Naive thymus-derived CD8-positive, alpha-beta T cell (primary cell): ENCODE data around the gene ZBED2. TPM values are rescaled to one million over a fixed set of nuclear protein-coding genes. Genes with fewer than 3 reads are reported as not detected.
"Not testable (repeated sequence)": the region's sequence is repeated elsewhere in the genome, so short reads cannot be mapped to it uniquely, and the experiment has no call there.

ENCODE experiments used
- ATAC-seq, 2 donors: fragments of 150-1000 bp; cut with Tn5 transposase in 1 of 2; sonication (Bioruptor Pico), chemical (Tn5 transposase) in 1 of 2; 1 replicate in 1 of 2; 2 replicates in 1 of 2; pipeline ENCODE4 v1.10.0; 2021; ENCODE audit warnings: mild to moderate bottlenecking in 2 of 2, moderate library complexity in 2 of 2
- POLR2A ChIA-PET: fragments of 350-600 bp; sonication (Branson Sonifier 250); formaldehyde crosslinking; loops from one replicate; lab custom pipeline; 2021; ENCODE audit warnings: antibody characterized with exemption; lab: Charles Lee
- DNase-seq, 10 donors: peaks; one replicate each; pipeline versions ENCODE4 v3.0.0 to v3.0.0-alpha.2; 2020 to 2022
- H3K27ac Mint-ChIP-seq, 10 donors: one replicate each; pipeline ENCODE4 v1.8.0; 2020 to 2022; ENCODE audit warnings: mild to moderate bottlenecking in 10 of 10, mixed read lengths in 10 of 10, moderate library complexity in 4 of 10, inconsistent platforms in 1 of 10
- H3K27me3 Mint-ChIP-seq, 5 donors: one replicate each; pipeline ENCODE4 v1.8.0; 2021 to 2022; ENCODE audit warnings: mixed read lengths in 5 of 5
- H3K36me3 Mint-ChIP-seq, 3 donors: one replicate each; pipeline ENCODE4 v1.8.0; 2020 to 2022; ENCODE audit warnings: mixed read lengths in 3 of 3, mild to moderate bottlenecking in 2 of 3, inconsistent platforms in 1 of 3
- H3K4me1 Mint-ChIP-seq, 4 donors: one replicate each; pipeline ENCODE4 v1.8.0; 2021 to 2022; ENCODE audit warnings: mixed read lengths in 4 of 4
- H3K4me3 Mint-ChIP-seq, 10 donors: one replicate each; pipeline ENCODE4 v1.8.0; 2020 to 2022; ENCODE audit warnings: mild to moderate bottlenecking in 10 of 10, mixed read lengths in 10 of 10, moderate library complexity in 6 of 10, inconsistent platforms in 1 of 10
- H3K9me3 Mint-ChIP-seq, 9 donors: one replicate each; pipeline ENCODE4 v1.8.0; 2020 to 2022; ENCODE audit warnings: mixed read lengths in 9 of 9, mild to moderate bottlenecking in 3 of 9, inconsistent platforms in 1 of 9, moderate library complexity in 1 of 9
- polyA plus RNA-seq, 3 donors: library from polyadenylated mRNA; unstranded; fragments of 300-500 nt; fragmentation: Illumina TruSeq; gene quantifications; one replicate each; pipeline ENCODE4 v1.2.3, GENCODE V29; 2021
- total RNA-seq, 8 experiments: library from RNA in 2 of 8; stranded (reverse) in 2 of 8; gene quantifications; one replicate each; pipeline ENCODE4 v1.2.3 and lab custom pipeline; 2021 to 2026

The ZBED2 gene, protein sequence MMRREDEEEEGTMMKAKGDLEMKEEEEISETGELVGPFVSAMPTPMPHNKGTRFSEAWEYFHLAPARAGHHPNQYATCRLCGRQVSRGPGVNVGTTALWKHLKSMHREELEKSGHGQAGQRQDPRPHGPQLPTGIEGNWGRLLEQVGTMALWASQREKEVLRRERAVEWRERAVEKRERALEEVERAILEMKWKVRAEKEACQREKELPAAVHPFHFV
- total RNA-seq, result under 1 TPM in 1 of 2 experiments, not detected in 1; 0.16 TPM
- polyA plus RNA-seq, result 1 to 10 TPM in 2 of 3 donors, under 1 TPM in 1; 0.30 to 1.9 (median 1.1) TPM
- 0 to 358 (median 0.93) reads per million in 6 experiments for total RNA-seq (lab: John Stamatoyannopoulos, UW)

GRCh38 chr3:111595232-111595631 lies at the start of gene ZBED2:
Gene ZBED2 (minus strand): TSS chr3:111595346. CDS start chr3:111594201, 1,145 bp downstream.
- Mint-ChIP-seq H3K27ac (peak within 1 kb of the TSS in 8 of 10 donors; percentile 65 to 84 (median 75)), H3K36me3 (peaks cover 6 to 78% (median 21%) of the 10 kb centered on the region in 3 donors), H3K9me3 (no peaks in the 10 kb centered on the region), H3K4me1 (peaks cover 17 to 43% (median 29%) of the 10 kb centered on the region in 4 donors), H3K27me3 (no peaks in the 10 kb centered on the region), H3K4me3 (peak within 1 kb of the TSS in 1 of 10 donors; percentile 18)
- ATAC-seq (no peak), DNase-seq (no peak)
- POLR2A ChIA-PET, result no interaction called here

DNA sequence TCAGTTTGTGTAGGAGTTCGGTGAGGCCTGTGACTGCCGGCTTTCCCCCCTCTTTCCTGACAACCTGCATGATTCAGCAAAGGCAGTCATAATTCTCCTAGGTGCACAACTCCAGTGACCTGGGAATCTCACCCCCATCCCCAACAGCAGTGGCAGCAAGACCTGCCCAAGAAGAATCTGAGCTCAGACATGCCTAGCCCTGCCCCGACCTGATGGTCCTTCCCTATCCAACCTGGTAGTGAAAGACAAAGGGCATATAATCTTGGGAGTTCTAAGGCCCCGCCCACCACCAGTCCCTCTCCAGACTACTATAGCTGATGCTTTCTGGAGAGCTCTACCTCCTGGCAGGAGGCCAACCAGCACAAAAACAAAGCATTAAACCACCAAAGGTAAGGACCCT lies 44.2 kb upstream of the ZBED2 start:
- peaks cover 0 to 10% (median 2%) of the 10 kb centered on the region in 4 donors for H3K4me1 Mint-ChIP-seq
- POLR2A ChIA-PET, result no interaction called here
- no peak for ATAC-seq
- no peak for DNase-seq
- H3K36me3 Mint-ChIP-seq, result peaks cover 42 to 87% (median 78%) of the 10 kb centered on the region in 3 donors
- H3K4me3 Mint-ChIP-seq, result peak overlapping the region in 1 of 10 donors; percentile 24
- H3K27me3 Mint-ChIP-seq, result no peaks in the 10 kb centered on the region
- peak overlapping the region in 3 of 10 donors; percentile 15 to 75 (median 72) for H3K27ac Mint-ChIP-seq
- H3K9me3 Mint-ChIP-seq, result peaks cover 8 to 36% (median 27%) of the 10 kb centered on the region in 9 donors

DNA sequence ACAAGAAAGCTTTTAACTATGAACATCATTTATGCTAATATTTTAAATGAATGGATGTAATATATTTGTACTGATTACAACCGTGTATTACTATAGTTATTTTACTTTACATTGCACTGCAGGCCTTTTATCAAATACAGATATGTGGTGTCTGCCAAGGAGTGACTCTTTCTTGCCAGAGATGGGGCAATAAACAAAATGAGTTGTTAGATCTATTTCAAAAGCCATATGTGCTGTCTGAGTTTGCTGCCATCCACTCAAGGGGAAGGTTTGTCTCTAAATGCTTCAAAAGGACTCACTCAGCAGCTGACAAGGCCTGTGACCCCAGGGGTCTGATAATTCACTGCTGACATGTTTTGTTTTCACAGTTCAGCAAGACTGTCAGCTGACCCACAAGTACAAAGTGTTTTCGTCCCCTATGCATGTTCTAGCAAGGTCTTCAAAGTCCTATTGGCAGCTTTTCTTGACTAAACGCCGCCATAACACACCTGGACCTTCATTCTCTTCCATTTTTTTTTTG lies 41.3 kb upstream of the ZBED2 start:
- Mint-ChIP-seq H3K4me1 (peaks cover 0 to 4% (median 1%) of the 10 kb centered on the region in 4 donors), H3K36me3 (peaks cover 35 to 86% (median 74%) of the 10 kb centered on the region in 3 donors), H3K9me3 (peaks cover 4 to 18% (median 15%) of the 10 kb centered on the region in 9 donors), H3K27me3 (no peaks in the 10 kb centered on the region), H3K4me3 (no peak overlapping the region), H3K27ac (peak overlapping the region in 4 of 10 donors; percentile 8 to 49 (median 16))
- DNase-seq (no peak), ATAC-seq (no peak)
- POLR2A ChIA-PET, result no interaction called here

GRCh38 chr3:111635403-111635802 lies 40.3 kb upstream of the ZBED2 start:
- H3K4me3 Mint-ChIP-seq, result no peak overlapping the region
- H3K27ac Mint-ChIP-seq, result peak overlapping the region in 1 of 10 donors; percentile 43
- DNase-seq (no peak), ATAC-seq (no peak)
- POLR2A ChIA-PET, result no interaction called here
- H3K4me1 Mint-ChIP-seq, result peaks cover 0 to 3% (median 0%) of the 10 kb centered on the region in 4 donors
- no peaks in the 10 kb centered on the region for H3K27me3 Mint-ChIP-seq
- peaks cover 2 to 20% (median 9%) of the 10 kb centered on the region in 9 donors for H3K9me3 Mint-ChIP-seq
- peaks cover 30 to 86% (median 73%) of the 10 kb centered on the region in 3 donors for H3K36me3 Mint-ChIP-seq

- H3K4me3 Mint-ChIP-seq, POLR2A ChIA-PET, H3K27me3 Mint-ChIP-seq, ATAC-seq, DNase-seq: not testable (repeated sequence)
- peaks cover 0 to 40% (median 17%) of the 10 kb centered on the region in 9 donors for H3K9me3 Mint-ChIP-seq
- peaks cover 0 to 21% (median 11%) of the 10 kb centered on the region in 4 donors for H3K4me1 Mint-ChIP-seq
- peak overlapping the region in 5 of 10 donors; percentile 8 to 68 (median 50) for H3K27ac Mint-ChIP-seq
- peaks cover 26 to 81% (median 72%) of the 10 kb centered on the region in 3 donors for H3K36me3 Mint-ChIP-seq
Observed at GRCh38 chr3:111630638-111631037, 35.5 kb upstream of the ZBED2 start.

DNA sequence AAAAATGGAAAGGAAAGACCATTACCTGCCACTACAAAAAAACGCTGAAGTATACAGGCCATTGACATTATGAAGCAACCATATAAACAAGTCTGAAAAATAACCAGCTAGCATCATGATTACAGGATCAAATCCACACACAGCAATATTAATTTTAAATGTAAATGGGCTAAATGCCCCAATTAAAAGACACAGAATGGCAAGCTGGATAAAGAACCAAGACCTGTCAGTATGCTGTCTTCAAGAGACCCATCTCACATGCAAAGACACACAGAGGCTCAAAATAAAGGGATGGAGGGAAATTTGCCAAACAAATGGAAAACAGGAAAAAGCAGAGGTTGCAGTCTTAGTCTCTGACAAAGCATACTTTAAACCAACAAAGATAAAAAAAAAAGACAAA lies 33.9 kb upstream of the ZBED2 start:
- Mint-ChIP-seq H3K4me3 (peak overlapping the region in 1 of 10 donors; percentile 66), H3K4me1 (peaks cover 0 to 28% (median 12%) of the 10 kb centered on the region in 4 donors), H3K9me3 (peaks cover 0 to 40% (median 17%) of the 10 kb centered on the region in 9 donors), H3K36me3 (peaks cover 40 to 82% (median 75%) of the 10 kb centered on the region in 3 donors), H3K27ac (peak overlapping the region in 5 of 10 donors; percentile 36 to 84 (median 50))
- POLR2A ChIA-PET, H3K27me3 Mint-ChIP-seq, DNase-seq, ATAC-seq: not testable (repeated sequence)

DNA sequence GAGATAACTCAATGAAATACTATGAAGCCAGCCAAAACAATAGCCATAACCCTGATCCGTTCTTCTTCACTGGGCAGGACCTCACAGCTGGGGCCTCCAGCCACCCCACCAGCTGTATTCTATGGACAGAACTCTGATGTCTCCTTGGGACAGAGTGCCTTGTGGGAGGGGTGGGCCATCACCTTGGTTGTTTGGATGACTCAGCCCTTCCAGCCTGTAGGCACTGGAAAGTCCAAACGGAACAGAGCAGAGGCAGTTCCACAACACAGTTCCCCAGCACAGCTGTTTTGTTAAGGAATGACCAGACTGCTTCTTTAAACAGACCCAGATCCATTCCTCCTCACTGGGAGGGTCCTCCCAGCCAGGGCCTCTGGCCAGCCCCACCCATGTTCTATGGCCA lies 31.9 kb upstream of the ZBED2 start:
- POLR2A ChIA-PET, result no interaction called here
- Mint-ChIP-seq H3K4me3 (no peak overlapping the region), H3K27me3 (no peaks in the 10 kb centered on the region)

DNA sequence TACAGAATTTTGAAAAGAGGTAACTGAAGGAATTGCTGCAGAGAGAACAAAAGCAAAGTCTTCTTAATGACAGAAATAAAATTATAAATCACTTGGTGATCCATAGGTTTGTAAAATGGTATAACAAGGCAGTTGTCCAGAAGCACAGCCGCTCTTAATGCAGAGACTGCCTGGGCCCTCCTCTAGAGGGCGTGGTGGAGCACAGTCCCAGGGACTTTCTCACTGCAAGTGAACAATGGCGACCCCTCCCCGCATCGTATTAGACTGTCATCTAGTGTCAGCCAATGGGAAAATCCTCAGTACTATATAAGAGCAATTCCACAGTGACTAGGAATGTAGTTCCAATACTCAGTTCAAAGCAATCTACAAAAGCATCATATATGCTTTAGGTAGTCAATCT lies 26.4 kb upstream of the ZBED2 start:
- POLR2A ChIA-PET, result no interaction called here
- peak in 2 of 10 donors; percentile 19 to 24 for DNase-seq
- no peaks in the 10 kb centered on the region for H3K9me3 Mint-ChIP-seq
- H3K36me3 Mint-ChIP-seq, result peaks cover 18 to 58% (median 26%) of the 10 kb centered on the region in 3 donors
- H3K27me3 Mint-ChIP-seq, result no peaks in the 10 kb centered on the region
- H3K27ac Mint-ChIP-seq, result peak overlapping the region in 1 of 10 donors; percentile 20
- H3K4me1 Mint-ChIP-seq, result peaks cover 10 to 32% (median 25%) of the 10 kb centered on the region in 4 donors
- no peak overlapping the region for H3K4me3 Mint-ChIP-seq
- ATAC-seq, result peak in 1 of 2 donors; percentile 38

More for the DNA sequence above, 31.9 kb upstream of the ZBED2 start:
- H3K9me3 Mint-ChIP-seq, result peaks cover 0 to 40% (median 17%) of the 10 kb centered on the region in 9 donors
- ATAC-seq, result no peak
- DNase-seq, result no peak
- peaks cover 0 to 28% (median 12%) of the 10 kb centered on the region in 4 donors for H3K4me1 Mint-ChIP-seq
- peaks cover 44 to 80% (median 67%) of the 10 kb centered on the region in 3 donors for H3K36me3 Mint-ChIP-seq
- H3K27ac Mint-ChIP-seq, result peak overlapping the region in 1 of 10 donors; percentile 58

DNA sequence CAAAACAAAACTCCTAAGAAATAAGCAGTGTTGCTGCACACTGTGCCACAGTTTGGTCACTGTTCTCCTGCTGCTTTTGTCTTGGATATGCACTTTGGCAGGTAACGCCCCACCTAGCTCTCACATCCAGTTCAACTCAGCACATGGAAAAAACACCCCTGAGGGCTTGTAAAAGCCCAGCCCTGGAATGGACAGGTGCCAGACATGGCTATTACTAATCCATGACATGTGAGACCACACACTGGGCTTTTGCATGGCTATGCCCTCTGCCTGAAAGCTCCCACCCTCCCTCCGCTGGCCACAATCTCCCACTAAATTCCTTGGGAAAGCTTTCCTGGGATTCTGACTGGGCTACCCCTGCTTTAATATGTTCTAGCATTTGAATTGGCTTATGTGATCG lies 24.7 kb upstream of the ZBED2 start:
- Mint-ChIP-seq H3K9me3 (no peaks in the 10 kb centered on the region), H3K36me3 (peaks cover 11 to 53% (median 20%) of the 10 kb centered on the region in 3 donors), H3K27me3 (no peaks in the 10 kb centered on the region), H3K4me3 (no peak overlapping the region), H3K27ac (peak overlapping the region in 3 of 10 donors; percentile 4 to 75 (median 69)), H3K4me1 (peaks cover 20 to 49% (median 42%) of the 10 kb centered on the region in 4 donors)
- POLR2A ChIA-PET, result no interaction called here
- ATAC-seq (no peak), DNase-seq (no peak)

DNA sequence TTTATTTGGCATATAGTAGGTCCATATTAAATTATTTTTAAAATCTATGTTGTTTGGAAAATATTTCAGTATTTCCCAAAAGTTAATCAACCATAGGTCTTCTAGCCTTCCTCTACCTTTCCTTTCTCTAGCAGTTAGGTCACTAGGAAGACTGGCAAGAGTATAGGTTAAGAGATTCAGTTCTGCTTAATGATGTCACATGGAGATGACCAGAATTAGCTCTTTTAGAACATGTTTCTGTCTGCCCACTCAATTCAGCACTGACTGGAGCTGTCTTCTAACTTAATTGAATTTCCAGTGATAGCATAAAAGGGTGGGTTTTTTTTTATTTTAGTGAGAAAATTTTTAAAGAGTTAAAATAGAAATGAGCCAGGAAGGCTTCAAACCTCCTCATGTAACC lies 23.8 kb upstream of the ZBED2 start:
- DNase-seq, result no peak
- H3K4me1 Mint-ChIP-seq, result peaks cover 25 to 49% (median 45%) of the 10 kb centered on the region in 4 donors
- no peaks in the 10 kb centered on the region for H3K27me3 Mint-ChIP-seq
- ATAC-seq, result no peak
- no peaks in the 10 kb centered on the region for H3K9me3 Mint-ChIP-seq
- no peak overlapping the region for H3K4me3 Mint-ChIP-seq
- peak overlapping the region in 3 of 10 donors; percentile 58 to 85 (median 69) for H3K27ac Mint-ChIP-seq
- POLR2A ChIA-PET, result interaction anchor here (0.6 kb wide), 1 partner anchor 346 kb away, joined by 3 read pairs; no protein-coding TSS in a partner anchor
- H3K36me3 Mint-ChIP-seq, result peaks cover 4 to 53% (median 20%) of the 10 kb centered on the region in 3 donors

DNA sequence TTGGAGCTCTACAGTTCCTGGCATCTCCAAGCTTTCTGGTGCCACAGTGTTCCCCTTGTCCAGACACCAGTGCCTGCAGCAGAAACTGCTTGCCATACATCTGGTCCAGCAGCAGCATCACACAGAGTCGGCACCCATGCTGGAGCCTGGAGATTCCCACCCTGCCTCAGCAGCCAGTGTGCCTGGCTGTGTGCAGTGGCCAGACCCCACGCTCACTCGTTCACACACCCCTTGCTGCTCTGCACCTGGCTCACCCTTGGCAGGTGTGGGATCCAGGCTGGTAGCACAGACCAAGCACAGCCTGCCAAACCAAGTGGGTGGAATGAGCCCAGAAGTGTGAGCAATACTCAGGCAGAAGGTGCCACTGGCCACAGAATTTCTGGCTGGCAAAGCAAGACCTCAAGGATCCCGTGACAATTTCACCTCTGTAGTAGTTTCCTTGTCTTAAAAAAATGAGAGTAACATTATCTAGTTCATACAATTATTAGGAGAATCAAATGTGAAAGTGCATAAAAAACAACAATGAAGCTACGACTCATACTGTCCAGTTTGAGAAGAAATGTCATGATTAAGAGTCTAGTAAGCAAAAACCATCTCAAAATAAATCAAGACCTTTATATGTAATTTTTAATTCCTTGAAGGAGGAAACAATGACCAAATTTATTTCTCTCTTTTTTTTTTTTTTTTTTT lies 22.9 kb upstream of the ZBED2 start:
- DNase-seq (no peak), ATAC-seq (no peak)
- POLR2A ChIA-PET, result interaction anchor here (1.9 kb wide), 1 partner anchor 10 kb away, joined by 6 read pairs; no protein-coding TSS in a partner anchor
- H3K36me3 Mint-ChIP-seq, result peaks cover 2 to 52% (median 22%) of the 10 kb centered on the region in 3 donors
- H3K27me3 Mint-ChIP-seq, result no peaks in the 10 kb centered on the region
- peaks cover 25 to 54% (median 47%) of the 10 kb centered on the region in 4 donors for H3K4me1 Mint-ChIP-seq
- H3K27ac Mint-ChIP-seq, result peak overlapping the region in 8 of 10 donors; percentile 15 to 93 (median 44)
- H3K4me3 Mint-ChIP-seq, result peak overlapping the region in 2 of 10 donors; percentile 7 to 16
- no peaks in the 10 kb centered on the region for H3K9me3 Mint-ChIP-seq

DNA sequence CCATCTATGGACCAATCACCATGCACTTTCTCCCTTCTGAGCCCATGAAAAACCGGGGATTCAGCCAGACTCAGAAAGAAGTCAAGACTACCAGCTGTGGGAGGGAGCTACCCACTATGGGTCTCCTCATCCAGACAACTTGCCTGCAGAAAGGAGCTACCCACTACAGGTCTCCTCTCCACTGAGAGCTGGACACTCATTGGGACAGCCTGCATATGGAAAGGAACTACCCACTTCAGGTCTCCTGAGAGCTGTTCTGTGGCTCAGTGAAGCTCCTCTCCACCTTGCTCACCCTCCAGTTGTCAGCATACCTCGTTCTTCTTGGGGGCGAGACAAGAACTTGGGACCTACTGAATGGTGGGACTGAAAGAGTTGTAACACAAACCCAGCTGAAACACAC lies 22.3 kb upstream of the ZBED2 start:
- Mint-ChIP-seq H3K27me3 (no peaks in the 10 kb centered on the region), H3K36me3 (peaks cover 0 to 55% (median 26%) of the 10 kb centered on the region in 3 donors), H3K4me1 (peaks cover 25 to 58% (median 50%) of the 10 kb centered on the region in 4 donors), H3K4me3 (peak overlapping the region in 1 of 10 donors; percentile 10), H3K27ac (peak overlapping the region in 9 of 10 donors; percentile 19 to 93 (median 79)), H3K9me3 (no peaks in the 10 kb centered on the region)
- POLR2A ChIA-PET, result interaction anchor here (1.9 kb wide), 1 partner anchor 10 kb away, joined by 6 read pairs; no protein-coding TSS in a partner anchor
- ATAC-seq (no peak), DNase-seq (no peak)
